Tibial nerve (tissue), 4 donors: ENCODE measurements around the gene MARCHF2. TPM values are rescaled to one million over a fixed set of nuclear protein-coding genes. Genes with fewer than 3 reads are reported as not detected.
"Not testable (repeated sequence)": the region's sequence is repeated elsewhere in the genome, so short reads cannot be mapped to it uniquely, and the experiment has no call there.

Experiments used
- DNase-seq, 2 donors: peaks; one replicate each; pipeline ENCODE4 v3.0.0-alpha.2; 2019; ENCODE audit warnings: low spot score in 2 of 2
- H3K27ac ChIP-seq, 4 donors: fragments of 200-600 bp; sonication (generic) in 3 of 4; one replicate each; pipeline ENCODE4 v1.5.1; 2017 to 2019; ENCODE audit warnings: mild to moderate bottlenecking in 1 of 4
- H3K27me3 ChIP-seq, 2 donors: fragments of 200-600 bp; sonication (generic) in 1 of 2; one replicate each; pipeline versions ENCODE4 v1.5.1 to v1.6.0; 2017 to 2019
- H3K36me3 ChIP-seq, 3 donors: fragments of 200-600 bp; sonication (generic); one replicate each; pipeline ENCODE4 v1.5.1; 2018 to 2019
- H3K4me1 ChIP-seq, 4 donors: fragments of 200-600 bp; sonication (generic) in 3 of 4; one replicate each; pipeline ENCODE4 v1.5.1; 2017 to 2019
- H3K4me3 ChIP-seq, 4 donors: fragments of 200-600 bp; sonication (generic) in 3 of 4; one replicate each; pipeline ENCODE4 v1.5.1; 2017 to 2019; ENCODE audit warnings: mild to moderate bottlenecking in 1 of 4, moderate library complexity in 1 of 4
- H3K9me3 ChIP-seq, 4 donors: fragments of 200-600 bp; sonication (generic) in 3 of 4; one replicate each; pipeline ENCODE4 v1.5.1; 2017 to 2019
- EP300 ChIP-seq, 2 donors: sonication (generic); formaldehyde crosslinking; IDR thresholded peaks; one replicate each; pipeline ENCODE4 v1.6.1; 2017; ENCODE audit warnings: antibody characterized with exemption in 2 of 2, mild to moderate bottlenecking in 1 of 2
- POLR2A ChIP-seq, 2 donors: fragments of 450-650 bp; IDR thresholded peaks; one replicate each; pipeline ENCODE4 v1.6.1; 2017; ENCODE audit warnings: antibody characterized with exemption in 2 of 2, mild to moderate bottlenecking in 2 of 2, moderate library complexity in 2 of 2
- WGBS, 2 donors: methylation state at CpG; one replicate each; pipeline ENCODE4 v1.1.5; 2018; 5-methylcytosine and 5-hydroxymethylcytosine counted together
- total RNA-seq, 4 donors: library from RNA; depleted of rRNA; stranded (reverse); fragments of >200 nt; gene quantifications; one replicate each; pipeline ENCODE4 v1.1.0, GENCODE V29; 2016
- TF ChIP-seq, protein P1 (sequence below), 5 experiments: fragments of 200-600 bp in 3 of 5; fragments of 450-650 bp in 2 of 5; sonication (generic) in 3 of 5; IDR thresholded peaks; one replicate each; pipeline ENCODE4 v1.5.1; 2016 to 2019; ENCODE audit warnings: antibody characterized with exemption in 5 of 5, mild to moderate bottlenecking in 3 of 5, moderate library complexity in 2 of 5

The MARCHF2 gene
- total RNA-seq, 4 donors from 2014 or later, result 149 to 242 (median 184) TPM

DNA sequence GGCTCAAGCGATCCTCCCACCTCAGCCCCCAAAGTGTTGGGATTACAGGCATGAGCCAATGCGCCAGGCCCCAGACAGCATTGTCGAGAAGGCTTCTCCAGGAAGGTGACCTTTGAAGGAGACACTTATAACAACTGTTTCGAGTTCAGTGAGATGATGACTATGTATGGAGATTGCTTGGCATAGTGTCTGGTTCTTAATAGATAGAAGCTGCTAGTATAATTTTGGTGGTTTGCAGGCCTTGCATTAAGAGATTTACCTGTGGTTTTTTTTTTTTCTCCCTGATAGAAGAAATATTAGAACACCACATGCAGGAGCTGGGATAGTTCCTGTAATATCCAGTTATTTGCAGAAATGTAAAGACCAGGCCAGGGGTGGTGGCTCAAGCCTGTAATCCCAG is 3.7 kb downstream of the MARCHF2 start:
- no peak for DNase-seq

DNA sequence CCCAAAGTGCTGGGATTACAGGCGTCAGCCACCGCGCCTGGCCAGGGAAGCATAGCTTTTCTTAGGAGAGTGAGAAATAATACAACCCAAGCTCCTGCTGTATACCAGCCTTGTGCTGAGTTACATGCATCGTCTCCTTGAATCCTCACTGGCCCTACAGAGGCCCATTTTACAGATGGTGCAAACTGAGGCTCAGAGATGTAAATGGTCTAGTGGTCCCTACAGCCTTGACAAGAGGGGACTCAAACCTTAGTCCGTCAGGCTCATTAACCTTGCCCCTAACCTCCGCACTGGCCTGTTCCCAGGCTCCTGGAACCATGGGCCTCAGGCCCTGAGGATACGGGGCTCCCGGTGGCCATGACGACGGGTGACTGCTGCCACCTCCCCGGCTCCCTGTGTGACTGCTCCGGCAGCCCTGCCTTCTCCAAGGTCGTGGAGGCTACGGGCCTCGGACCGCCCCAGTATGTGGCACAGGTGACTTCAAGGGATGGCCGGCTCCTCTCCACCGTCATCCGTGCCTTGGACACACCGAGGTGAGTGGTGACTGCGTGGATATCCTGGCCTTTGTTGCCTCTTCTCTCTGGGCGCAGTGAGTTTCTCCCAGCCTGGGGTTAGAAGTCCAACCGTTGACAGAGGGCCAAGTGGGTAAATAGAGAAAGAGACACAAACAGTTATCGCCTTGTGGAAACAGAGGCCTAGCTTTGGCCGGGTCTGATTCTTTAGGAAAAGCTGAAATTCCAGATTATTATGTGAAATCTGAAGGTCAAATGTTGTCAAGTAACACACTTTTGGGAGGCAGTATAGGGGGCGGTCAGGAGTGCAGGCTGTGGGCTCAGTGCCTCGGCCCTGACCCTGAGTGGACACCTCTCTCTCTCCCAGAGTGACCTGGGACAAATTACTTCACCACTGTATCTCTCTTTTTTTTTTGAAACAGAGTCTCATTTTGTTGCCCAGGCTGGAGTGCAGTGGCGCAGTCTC is 8.7 kb downstream of the MARCHF2 start:
- Histone ChIP-seq H3K4me3 (no peak overlapping the region), H3K9me3 (no peaks in the 10 kb centered on the region), H3K4me1 (peaks cover 0 to 22% (median 16%) of the 10 kb centered on the region in 4 donors), H3K36me3 (peaks cover 0 to 30% (median 0%) of the 10 kb centered on the region in 3 donors), H3K27me3 (no peaks in the 10 kb centered on the region), H3K27ac (peak overlapping the region in 1 of 4 donors; percentile 1)
- TF ChIP-seq, protein P1, sequence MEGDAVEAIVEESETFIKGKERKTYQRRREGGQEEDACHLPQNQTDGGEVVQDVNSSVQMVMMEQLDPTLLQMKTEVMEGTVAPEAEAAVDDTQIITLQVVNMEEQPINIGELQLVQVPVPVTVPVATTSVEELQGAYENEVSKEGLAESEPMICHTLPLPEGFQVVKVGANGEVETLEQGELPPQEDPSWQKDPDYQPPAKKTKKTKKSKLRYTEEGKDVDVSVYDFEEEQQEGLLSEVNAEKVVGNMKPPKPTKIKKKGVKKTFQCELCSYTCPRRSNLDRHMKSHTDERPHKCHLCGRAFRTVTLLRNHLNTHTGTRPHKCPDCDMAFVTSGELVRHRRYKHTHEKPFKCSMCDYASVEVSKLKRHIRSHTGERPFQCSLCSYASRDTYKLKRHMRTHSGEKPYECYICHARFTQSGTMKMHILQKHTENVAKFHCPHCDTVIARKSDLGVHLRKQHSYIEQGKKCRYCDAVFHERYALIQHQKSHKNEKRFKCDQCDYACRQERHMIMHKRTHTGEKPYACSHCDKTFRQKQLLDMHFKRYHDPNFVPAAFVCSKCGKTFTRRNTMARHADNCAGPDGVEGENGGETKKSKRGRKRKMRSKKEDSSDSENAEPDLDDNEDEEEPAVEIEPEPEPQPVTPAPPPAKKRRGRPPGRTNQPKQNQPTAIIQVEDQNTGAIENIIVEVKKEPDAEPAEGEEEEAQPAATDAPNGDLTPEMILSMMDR (IDR thresholded peaks at IDR 0.05), result no peak
- TF ChIP-seq POLR2A (IDR thresholded peaks at IDR 0.05) (no peak), EP300 (IDR thresholded peaks at IDR 0.05) (no peak)
- DNase-seq, result no peak
- 76 to 80% methylated on average over 25 to 28 of the region's 28 CpGs for WGBS, 2 donors

More for the DNA sequence above, 3.7 kb downstream of the MARCHF2 start:
- WGBS, 2 donors, result 86 to 89% methylated on average over 4 of the region's 4 CpGs
- H3K27me3 ChIP-seq, result no peaks in the 10 kb centered on the region
- no peaks in the 10 kb centered on the region for H3K9me3 ChIP-seq
- H3K27ac ChIP-seq, result no peak overlapping the region
- H3K36me3 ChIP-seq, result peaks cover 0 to 14% (median 0%) of the 10 kb centered on the region in 3 donors
- H3K4me3 ChIP-seq, result no peak overlapping the region
- TF ChIP-seq, protein P1 (IDR thresholded peaks at IDR 0.05), result no peak
- TF ChIP-seq POLR2A (IDR thresholded peaks at IDR 0.05) (no peak), EP300 (IDR thresholded peaks at IDR 0.05) (no peak)
- H3K4me1 ChIP-seq, result peaks cover 0 to 28% (median 10%) of the 10 kb centered on the region in 4 donors

DNA sequence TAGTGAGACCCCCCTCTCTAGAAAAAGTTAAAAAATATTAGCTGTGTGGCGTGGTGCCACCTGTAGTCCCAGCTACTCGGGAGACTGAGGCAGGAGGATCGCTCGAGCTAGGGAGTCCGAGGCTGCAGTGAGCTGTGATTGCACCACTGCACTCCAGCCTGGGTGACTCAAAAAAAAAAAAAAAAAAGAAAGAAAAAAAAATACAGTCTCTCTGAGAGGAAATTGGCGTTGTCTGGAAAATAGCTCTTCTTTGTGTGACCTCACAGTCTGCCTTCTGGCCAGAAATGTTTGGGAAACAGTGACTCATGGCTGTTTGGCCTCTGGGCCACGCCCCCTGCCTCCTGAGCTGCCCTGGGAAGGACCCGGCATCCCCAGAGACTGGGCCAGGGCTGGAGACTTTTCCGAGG is 10.7 kb downstream of the MARCHF2 start:
- Histone ChIP-seq H3K27ac (peak overlapping the region; percentile 67 to 95 (median 80)), H3K9me3 (no peaks in the 10 kb centered on the region), H3K36me3 (peaks cover 0 to 43% (median 0%) of the 10 kb centered on the region in 3 donors), H3K4me1 (peaks cover 0 to 22% (median 16%) of the 10 kb centered on the region in 4 donors), H3K27me3 (no peaks in the 10 kb centered on the region), H3K4me3 (peak overlapping the region in 1 of 4 donors; percentile 26)
- WGBS, 2 donors, result 7% methylated on average over 9 of the region's 9 CpGs
- peak; percentile 96 to 99 for DNase-seq
- TF ChIP-seq, protein P1 (IDR thresholded peaks at IDR 0.05), result no peak
- TF ChIP-seq EP300 (IDR thresholded peaks at IDR 0.05) (peak; percentile 82 to 96), POLR2A (IDR thresholded peaks at IDR 0.05) (no peak)

DNA sequence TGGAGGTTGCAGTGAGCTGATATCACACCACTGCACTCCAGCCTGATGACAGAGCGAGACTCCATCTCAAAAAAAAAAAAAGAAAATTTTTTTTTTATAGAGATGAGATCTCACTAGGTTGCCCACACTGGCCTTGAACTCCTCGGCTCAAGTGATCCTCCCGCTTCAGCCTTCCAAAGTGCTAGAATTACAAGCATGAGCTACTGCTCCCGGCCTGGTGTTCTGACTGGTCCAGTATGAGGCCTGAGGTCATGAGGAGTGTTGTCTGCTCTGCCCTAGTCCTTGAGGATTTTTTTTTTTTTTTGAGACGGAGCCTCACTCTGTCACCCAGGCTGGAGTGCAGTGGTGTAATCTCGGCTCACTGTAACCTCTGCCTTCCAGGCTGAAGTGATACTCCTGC is 12.2 kb downstream of the MARCHF2 start:
- not testable (repeated sequence) for DNase-seq, H3K27ac ChIP-seq, H3K27me3 ChIP-seq, H3K4me3 ChIP-seq, H3K9me3 ChIP-seq
- Histone ChIP-seq H3K4me1 (peaks cover 0 to 22% (median 16%) of the 10 kb centered on the region in 4 donors), H3K36me3 (peaks cover 0 to 49% (median 0%) of the 10 kb centered on the region in 3 donors)
- 90 to 92% methylated on average over 6 of the region's 6 CpGs for WGBS, 2 donors

DNA sequence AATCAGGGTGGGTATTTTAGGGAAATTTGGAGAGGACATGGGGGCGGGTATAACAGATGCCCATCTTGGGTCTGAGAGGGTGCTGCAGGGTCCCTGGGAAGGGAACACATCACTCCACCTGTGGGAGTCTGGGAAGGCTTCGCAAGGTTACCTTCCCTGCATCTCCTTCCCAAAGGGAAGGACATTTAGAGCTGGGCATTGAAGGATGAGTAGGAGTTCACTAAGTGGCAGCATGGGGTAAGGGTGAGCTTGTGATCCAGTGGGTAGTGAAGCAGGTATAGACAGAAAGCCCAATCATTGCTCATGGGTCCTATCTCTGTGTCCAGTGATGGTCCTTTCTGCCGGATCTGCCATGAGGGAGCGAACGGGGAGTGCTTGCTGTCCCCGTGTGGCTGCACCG is 13.2 kb downstream of the MARCHF2 start:
- H3K4me1 ChIP-seq, result peaks cover 0 to 22% (median 16%) of the 10 kb centered on the region in 4 donors
- no peak overlapping the region for H3K27ac ChIP-seq
- no peak for TF ChIP-seq POLR2A (IDR thresholded peaks at IDR 0.05)
- TF ChIP-seq, protein P1 (IDR thresholded peaks at IDR 0.05), result no peak
- no peak for TF ChIP-seq EP300 (IDR thresholded peaks at IDR 0.05)
- H3K9me3 ChIP-seq, result no peaks in the 10 kb centered on the region
- H3K27me3 ChIP-seq, result no peaks in the 10 kb centered on the region
- peaks cover 0 to 59% (median 0%) of the 10 kb centered on the region in 3 donors for H3K36me3 ChIP-seq
- H3K4me3 ChIP-seq, result no peak overlapping the region
- WGBS, 2 donors, result 90 to 99% methylated on average over 7 of the region's 7 CpGs
- no peak for DNase-seq
